Skin epidermis (tissue), 12 donors: ENCODE measurements around the gene SHISAL2A.

Experiments
- H3K27ac ChIP-seq, 21 experiments: fragments of 200-600 bp; sonication (generic) in 11 of 21; one replicate each; pipeline ENCODE4 v1.5.0; 2020; ENCODE audit warnings: mild to moderate bottlenecking in 3 of 21, inconsistent platforms in 2 of 21, moderate library complexity in 2 of 21
- H3K4me3 ChIP-seq, 7 experiments: fragments of 200-600 bp; sonication (generic) in 2 of 7; one replicate each; pipeline ENCODE4 v1.5.0; 2020; ENCODE audit warnings: inconsistent platforms in 2 of 7, mild to moderate bottlenecking in 2 of 7, moderate library complexity in 1 of 7

The SHISAL2A gene

DNA sequence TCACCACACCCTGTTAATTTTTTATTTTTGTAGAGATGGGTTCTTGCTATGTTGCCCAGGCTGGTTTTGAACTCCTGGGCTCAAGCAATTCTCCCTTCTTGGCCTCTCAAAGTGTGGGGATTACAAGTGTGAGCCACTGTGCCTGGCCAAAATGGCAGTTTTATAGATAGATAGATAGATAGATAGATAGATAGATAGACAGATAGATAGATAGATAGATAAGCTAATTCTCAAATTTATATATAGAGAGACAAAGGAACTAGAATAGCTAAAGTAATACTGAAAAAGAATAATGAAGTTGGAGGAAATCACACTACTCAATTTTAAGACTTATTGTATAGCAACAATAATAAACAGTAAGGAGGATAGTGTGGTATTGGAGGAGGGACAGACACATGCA, 21.1 kb downstream of the SHISAL2A start:
- H3K4me3 ChIP-seq, result no peak overlapping the region
- no peak overlapping the region for H3K27ac ChIP-seq

DNA sequence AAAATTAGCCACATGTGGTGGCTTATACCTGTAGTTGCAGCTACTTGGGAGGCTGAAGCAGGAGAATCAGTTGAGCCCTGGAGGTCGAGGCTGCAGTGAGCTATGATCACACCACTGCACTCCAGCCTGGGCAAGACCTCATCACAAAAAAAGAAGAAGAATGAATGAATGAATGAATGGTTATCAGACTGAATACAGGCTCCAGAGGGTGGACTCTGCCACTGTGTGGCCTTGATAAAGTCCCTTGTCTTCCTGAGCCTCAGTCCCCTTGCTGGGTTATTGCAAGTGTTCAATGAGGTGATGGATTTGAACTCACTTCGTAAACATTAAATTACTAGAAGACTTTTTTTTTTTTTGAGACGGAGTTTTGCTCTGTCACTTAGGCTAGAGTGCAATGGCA, 24.7 kb downstream of the SHISAL2A start:
- H3K4me3 ChIP-seq, result no peak overlapping the region
- no peak overlapping the region for H3K27ac ChIP-seq

DNA sequence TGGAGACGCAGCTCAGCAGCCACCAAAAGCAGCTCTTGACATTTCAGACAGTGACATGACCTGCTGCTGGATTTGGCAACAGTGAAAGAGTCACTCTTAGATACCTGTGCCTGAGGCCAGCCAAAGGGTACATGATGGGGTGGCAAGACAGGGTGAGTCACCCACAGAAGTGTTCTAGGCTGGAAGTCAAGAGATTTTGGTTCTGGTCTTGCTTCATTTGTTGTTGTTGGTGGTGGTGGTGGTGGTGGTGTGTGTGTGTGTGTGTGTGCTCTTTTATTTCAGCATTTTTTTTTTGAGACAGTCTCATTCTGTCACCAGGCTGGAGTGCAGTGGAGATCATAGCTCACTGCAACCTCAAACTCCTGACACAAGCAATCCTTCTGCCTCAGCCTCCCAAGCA, 25.8 kb downstream of the SHISAL2A start:
- Histone ChIP-seq H3K27ac (no peak overlapping the region), H3K4me3 (no peak overlapping the region)

DNA sequence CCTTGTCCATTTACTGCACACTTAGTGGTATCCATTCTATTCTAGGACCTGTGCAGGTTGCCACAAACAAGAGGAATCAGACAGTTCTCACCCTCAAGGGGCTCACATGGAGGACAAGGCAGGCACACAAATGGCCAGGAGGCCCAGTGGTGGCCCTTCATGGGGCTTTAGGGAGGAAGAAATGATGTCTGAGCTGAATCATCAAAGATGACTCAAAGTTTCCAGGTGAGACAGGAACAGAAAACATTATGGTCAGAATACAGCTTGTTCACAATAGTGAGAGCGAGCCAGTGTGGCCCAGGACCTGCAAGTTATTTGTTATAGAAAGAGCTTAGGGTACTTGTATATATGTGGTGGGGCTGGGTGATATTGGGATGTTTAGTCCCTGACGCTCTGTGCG, 26.4 kb downstream of the SHISAL2A start:
- Histone ChIP-seq H3K4me3 (no peak overlapping the region), H3K27ac (no peak overlapping the region)

DNA sequence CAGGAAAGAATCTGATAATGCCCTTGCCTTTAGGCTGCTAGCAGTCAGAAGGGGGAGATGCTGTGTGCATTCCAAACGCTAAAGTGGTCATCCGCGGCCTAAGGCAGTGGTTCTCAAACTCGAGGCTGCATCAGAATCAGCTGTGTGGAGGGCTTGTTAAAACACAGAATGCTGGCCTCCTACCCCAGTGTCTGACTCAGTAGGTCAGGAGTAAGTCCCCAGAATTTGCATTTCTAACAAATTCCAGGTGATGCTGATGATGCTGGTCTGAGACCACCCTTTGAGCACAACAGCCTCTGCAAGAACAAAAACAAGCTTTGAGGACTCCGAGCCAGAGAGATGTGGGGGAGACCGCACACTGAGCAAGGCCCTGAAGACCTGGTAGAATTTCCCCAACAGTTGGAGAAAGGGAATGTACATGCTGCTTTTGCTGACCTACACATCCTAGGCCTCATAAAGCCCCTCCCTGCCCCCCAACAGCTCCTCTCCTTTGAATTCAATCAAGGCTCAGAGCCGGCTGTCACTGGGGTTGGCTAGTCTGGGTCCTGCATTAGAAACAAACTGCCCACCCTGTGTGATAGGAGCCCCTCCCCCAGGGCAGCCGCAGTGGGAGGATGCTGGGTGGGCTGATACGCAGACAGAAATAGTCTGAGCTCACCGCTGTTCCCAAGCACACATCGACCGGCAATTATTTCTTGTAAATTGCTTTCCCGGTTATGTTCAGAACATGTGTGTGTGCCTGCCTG, 27.1 kb downstream of the SHISAL2A start:
- Histone ChIP-seq H3K27ac (no peak overlapping the region), H3K4me3 (no peak overlapping the region)

DNA sequence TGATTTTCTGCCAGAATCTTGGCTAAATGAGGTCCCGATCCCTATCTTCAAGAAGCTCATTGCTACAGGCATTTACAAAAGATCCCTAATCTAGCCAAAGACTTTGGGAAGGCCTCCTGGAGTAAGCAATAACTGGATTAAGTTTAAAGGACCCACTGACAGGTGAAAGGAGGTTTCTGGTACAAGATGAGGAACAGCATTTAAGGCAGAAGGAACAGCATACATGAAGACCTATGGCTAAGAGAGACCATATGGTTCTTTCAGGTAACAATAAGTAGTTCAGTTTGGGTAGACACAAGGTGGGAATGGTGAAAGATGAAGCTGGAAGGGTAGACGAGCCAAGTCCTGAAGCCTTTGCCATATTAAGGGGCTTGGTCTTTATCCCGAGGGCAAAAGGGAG, 27.8 kb downstream of the SHISAL2A start:
- no peak overlapping the region for H3K4me3 ChIP-seq
- no peak overlapping the region for H3K27ac ChIP-seq

DNA sequence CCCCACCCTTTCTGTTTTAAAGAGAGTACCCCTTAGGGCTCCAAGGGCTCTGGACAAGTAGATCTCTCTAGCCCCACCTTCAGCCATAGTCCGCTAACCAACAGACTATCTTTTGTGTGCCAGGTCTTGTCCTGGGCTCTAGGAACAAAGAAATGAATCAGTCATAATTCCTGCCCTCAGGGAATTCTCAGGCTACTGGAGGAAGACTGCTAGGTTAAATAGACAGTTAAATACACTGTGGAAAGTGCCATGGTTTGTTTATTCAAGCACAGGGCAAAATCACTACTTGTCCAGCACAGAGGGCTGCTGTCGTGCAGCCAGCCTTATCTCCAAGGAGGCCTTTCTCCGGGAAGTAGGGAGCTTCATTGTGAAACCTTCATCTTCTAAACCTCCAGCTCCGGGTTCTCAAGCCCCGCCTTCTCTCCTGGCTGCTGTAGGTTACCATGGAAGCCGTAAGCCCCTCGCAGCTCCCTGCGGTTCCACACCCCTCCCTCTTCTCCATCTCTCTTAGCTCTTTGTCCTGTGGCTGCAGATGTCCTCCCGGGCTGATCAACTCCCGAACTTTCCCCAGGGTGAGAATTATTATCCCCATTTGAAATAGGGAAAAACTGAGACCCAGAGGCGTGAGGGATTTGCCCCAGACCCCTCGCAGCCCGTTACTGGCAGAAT, 29.8 kb downstream of the SHISAL2A start:
- Histone ChIP-seq H3K27ac (no peak overlapping the region), H3K4me3 (no peak overlapping the region)

DNA sequence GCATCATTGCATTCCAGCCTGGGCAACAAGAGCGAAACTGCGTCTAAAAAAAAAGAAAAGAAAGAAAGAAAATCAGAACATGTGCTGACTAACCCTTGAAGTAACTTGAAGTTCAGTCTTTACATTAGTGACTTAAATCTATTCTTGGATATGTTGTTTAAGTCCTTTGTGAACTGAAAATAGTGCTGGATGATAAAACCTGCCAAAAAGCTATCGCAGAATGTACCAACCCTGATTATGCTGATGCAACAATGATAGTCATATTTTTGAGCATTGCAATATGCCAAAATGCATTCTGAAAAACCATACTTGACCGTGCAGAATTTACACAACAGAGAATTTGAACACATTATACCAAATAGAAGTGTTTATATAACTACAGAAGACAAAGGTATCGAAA, 30.7 kb downstream of the SHISAL2A start:
- Histone ChIP-seq H3K27ac (no peak overlapping the region), H3K4me3 (no peak overlapping the region)

DNA sequence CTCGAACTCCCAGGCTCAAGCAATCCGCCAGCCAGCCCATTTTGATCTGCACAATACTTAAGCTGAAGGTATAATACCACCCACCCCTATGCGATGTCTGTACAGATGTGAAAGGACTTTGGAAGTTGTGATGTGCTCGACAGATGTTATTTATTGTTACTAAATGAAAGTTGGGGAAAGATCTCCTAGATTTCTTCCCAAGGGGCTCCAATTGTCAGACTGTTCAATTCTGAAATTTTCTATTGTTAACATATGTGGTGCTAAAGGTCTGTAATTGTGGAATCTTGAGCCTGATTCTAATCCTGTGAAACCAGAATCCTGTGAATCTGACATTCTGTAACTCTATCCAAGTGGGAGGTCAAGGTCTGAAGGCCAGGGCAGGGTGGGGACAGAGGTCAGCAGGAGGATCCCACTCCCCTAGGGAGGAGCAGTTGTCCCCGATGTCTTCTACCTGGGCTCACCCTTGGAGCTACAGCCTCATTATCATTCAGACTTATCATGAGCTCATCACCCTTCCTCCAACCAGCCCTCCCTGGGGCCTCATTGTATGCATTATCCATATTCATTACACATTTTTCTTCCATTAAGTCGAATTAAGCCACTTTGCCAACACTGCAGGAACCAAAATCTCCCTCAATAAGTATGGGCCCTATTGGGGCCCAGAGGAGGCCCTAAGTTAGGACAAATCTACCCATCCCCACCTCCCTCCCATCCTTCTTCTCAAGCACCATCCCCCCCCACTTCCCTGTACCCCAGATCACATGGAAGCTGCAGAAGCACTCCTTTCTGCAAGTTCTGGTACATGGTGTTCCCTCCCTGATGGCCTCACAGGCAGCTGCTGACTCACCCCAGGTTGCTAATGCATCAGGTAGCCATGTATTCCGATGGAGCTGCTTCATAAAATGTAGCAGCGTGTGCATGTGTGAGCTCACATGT, 32.3 kb downstream of the SHISAL2A start:
- Histone ChIP-seq H3K4me3 (no peak overlapping the region), H3K27ac (no peak overlapping the region)

DNA sequence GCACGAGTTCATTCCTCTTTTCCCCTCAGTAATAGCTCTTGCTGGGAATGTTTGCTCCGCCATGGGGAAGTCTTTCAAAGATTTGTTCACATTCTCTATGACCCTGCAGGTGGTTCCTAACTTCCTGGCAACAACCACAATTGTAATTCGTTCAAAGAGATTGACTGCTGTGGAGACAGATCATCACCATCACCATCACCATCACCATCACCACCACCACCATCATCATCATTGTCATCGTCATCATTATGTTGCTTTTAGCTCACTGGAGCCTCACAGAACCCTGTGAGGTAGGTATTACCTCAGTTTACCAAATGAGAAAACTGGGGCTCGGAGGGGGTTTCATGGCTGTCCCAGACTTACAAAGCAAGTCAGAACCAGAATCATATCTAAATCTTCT, 34.3 kb downstream of the SHISAL2A start:
- H3K4me3 ChIP-seq, result no peak overlapping the region
- no peak overlapping the region for H3K27ac ChIP-seq

DNA sequence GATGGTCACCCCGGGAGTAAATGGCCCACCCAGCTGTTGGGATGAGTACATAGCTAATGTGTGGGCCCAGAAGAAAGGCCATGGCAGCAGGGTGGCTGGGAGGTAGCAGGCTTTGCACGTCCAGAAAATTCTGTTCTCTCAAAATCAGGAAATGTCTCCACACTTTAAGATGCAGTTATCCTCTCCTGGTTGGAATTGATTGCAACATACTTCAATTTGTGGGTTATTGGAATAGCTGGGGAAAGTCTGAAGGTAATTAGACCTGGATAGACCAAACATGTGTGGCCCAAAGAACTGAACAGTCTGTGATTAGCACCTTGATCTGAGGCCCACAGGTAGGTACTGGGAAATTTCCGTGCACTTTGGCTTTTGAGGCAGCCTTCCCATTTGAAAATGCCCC, 35.0 kb downstream of the SHISAL2A start:
- Histone ChIP-seq H3K4me3 (no peak overlapping the region), H3K27ac (no peak overlapping the region)

DNA sequence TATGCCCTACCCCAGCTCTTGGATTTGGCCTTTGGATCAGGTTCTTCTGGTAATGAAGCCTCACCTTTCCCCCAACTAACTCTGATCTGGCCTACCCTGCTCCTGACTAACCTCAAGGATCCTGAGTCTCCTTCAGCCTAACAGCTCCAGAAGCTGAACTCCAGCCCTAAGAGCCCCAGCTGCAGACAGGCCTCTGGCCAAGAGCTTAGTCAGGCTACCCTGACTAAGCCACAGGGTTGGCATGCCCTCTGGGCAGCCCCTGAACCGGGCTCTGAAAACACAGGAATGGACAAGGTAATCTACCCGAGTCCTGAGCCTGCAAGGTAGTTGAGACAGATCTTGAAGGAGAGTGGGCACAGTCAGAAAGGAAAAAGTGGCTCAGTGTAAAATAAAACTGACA, 35.7 kb downstream of the SHISAL2A start:
- Histone ChIP-seq H3K27ac (no peak overlapping the region), H3K4me3 (no peak overlapping the region)

DNA sequence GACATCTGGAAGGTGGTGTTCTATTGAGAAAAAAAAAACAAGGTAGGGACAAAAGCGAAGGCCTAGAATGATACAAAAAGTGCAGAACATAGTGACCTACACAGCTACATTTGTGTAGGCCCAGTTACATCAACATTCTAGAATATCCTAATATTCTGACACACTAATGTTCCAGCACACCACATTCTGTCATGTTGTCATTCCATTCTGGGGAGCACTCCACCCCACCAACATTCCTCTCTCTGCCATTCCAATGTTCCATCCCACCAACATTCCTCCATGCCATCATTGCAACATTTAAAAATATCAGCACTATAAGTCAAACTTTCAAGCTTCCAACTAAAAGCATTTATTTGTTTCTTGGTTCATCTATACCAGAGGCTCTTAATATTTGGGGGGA, 36.7 kb downstream of the SHISAL2A start:
- Histone ChIP-seq H3K27ac (no peak overlapping the region), H3K4me3 (no peak overlapping the region)

DNA sequence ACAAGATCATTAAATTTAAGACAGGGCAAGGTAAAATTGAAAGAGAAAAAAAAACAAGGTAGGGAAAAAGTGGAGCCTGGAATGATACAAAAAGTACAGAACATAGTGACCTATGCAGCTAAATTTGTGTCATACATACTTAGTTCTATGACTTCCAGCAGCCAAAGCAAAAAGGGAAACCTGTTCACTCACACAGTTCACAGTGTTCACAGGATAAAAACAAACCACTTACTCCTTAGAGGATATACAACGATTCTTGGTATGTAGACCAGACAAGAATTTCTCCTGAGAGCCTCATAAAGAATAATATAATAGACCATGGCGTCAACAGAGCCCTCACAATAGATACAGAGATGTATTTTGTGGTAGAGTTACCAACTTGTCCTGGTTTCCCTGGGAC, 37.6 kb downstream of the SHISAL2A start:
- H3K4me3 ChIP-seq, result no peak overlapping the region
- H3K27ac ChIP-seq, result no peak overlapping the region

DNA sequence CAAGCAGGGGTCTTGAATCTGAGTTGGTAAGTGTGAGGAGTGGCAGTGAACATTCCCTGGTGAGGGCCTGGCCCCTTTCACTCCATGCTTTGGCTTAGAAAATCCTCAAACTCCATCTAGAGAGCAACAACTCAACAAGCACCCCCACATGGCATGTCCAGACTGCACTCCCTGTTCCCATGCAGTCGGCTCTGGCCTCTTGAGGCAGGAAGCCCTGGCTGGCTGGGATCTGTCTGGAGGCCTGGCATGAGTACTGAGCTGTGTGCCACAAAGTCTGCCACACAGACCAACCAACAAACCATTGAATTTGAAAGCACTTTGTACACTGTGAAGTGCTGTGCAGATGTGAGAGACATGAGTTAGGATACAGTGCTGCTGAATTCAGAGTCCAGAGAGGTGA, 40.0 kb downstream of the SHISAL2A start:
- Histone ChIP-seq H3K4me3 (no peak overlapping the region), H3K27ac (no peak overlapping the region)

DNA sequence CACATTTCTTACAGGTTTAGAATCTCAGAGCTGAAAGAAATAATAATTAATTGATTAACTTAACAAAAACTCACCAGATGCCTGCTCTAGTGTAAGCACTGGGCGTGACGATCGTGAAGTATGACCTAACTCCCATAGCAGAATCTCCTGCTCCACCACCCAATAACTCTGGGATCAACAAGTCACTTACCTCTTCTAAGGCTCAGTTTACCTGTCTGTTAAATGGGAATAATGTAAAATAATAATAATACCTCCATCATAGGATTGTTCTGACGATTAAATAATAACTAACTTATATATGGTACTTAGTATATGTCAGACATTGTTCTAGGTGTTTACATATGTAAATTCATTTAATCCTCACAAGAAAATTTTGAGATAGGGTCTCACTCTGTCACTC, 40.5 kb downstream of the SHISAL2A start:
- Histone ChIP-seq H3K27ac (no peak overlapping the region), H3K4me3 (no peak overlapping the region)

DNA sequence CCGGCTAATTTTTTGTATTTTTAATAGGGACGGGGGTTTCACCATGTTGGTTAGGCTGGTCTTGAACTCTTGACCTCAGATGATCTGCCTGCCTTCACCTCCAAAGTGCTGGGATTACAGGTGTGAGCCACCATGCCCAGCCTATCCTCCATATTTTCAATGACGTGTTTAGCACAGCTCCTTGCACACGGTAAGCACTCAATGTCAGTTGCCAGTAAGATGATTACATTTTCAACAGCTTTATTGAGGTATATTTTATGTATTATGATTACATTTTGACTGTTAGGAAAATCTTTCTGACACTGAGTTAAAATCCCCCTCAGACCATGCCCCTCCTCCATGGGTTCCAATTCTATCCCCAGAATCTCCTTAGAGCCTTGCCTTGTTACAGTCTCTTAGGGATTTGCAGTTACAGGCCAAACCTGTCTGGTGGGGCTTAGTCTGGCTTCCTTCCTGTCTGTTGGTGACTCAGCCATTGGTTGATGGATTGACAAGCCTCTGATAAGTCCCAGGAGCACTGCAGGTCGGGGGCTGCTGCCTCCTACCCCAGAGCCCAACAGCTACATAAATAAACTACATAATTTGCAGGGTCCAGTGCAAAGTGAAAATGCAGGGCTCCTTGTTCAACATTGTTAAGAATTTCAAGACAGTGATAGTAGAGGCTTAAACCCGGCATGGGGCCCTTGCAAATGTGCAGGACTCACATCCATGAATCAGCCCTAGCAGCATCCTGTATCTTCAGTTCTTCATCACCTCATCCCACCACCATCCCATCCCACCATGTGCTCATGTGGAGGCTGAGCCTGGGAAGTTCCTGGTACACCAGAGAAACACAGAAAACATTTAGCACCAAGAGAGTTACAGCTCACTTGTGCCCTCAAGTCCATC, 41.8 kb downstream of the SHISAL2A start:
- Histone ChIP-seq H3K4me3 (no peak overlapping the region), H3K27ac (no peak overlapping the region)

DNA sequence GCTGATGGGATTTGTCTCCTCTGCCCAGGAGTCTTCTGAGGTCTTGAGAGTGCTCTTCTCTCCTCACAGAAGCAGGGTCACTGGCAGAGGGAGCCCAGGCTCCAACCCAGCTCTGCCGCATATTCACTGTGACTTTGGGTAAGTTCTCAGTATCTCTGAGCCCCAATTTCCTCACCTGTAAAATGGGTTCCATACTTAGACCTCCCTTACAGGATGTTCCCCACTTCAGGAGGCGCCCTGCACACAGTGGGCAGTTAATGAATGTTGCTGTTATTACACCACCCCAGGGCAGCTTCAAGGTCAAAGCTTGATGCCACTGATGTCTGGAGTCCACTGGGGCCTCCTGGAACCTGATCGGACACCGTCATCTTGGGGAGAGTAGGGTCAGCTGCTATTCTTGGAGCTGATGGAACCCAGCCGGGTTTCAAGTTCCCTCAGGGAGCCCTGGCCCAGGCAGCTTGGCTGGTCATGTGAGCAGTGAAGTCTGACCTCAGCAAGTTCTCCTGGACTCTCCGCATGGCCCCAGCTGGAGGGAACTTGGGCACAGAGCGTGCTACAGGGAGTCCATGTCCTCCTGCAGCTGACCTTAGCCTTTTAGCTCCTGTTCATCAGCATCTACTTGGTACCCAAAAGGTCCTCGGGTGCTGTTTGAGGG, 43.4 kb downstream of the SHISAL2A start:
- H3K27ac ChIP-seq, result no peak overlapping the region
- H3K4me3 ChIP-seq, result no peak overlapping the region

DNA sequence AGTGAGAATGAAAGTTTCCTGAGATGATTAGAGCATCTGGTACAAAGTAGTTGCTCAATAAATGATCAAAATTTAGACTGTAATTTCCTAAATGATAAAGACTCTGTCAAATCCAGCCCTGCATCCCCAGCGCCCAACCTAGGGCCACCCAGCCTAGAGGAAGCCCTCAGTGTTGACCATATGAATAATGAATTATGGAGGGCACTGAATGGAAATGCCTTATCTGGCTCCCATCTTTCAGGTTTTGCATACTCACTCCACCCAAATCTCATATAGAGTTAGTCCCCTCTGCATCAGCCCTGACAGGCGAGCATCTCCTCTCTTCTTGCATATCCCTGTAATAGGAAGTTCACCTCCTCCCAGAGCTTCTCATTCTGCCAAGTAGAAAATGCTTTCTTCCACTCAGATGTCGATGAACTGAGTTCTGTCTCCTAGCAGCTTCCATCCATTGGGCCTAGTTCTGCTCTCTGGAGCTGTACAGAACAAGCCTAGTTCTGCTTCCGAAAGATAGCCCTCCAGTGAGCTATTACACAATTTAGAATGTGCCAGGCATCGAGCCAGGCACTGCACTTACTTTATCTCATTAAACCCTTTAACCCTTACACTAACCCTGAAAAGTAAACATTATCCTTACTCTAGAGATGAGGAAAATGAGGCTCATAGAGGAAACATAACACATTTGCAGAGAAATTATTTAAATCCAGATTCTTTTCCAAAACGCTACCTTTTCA, 44.3 kb downstream of the SHISAL2A start:
- no peak overlapping the region for H3K27ac ChIP-seq
- no peak overlapping the region for H3K4me3 ChIP-seq
